Urinary bladder (tissue), 4 donors: Measurements from ENCODE around the gene POLE. TPM values are rescaled to one million over a fixed set of nuclear protein-coding genes. Genes with fewer than 3 reads are reported as not detected.

Experiments
- DNase-seq: peaks from one replicate; pipeline ENCODE4 v3.0.0-alpha.2; 2015; ENCODE audit errors: extremely low spot score
- H3K27ac ChIP-seq: one replicate; pipeline ENCODE4 v1.5.1; 2013; ENCODE audit warnings: low read depth, mild to moderate bottlenecking, moderate library complexity
- H3K36me3 ChIP-seq: one replicate; pipeline ENCODE4 v1.6.1; 2013; ENCODE audit warnings: mild to moderate bottlenecking, moderate library complexity; ENCODE audit not compliant: insufficient read depth
- H3K4me1 ChIP-seq: one replicate; pipeline ENCODE4 v1.6.1; 2013; ENCODE audit warnings: mild to moderate bottlenecking, moderate library complexity; ENCODE audit not compliant: insufficient read depth
- H3K4me3 ChIP-seq: one replicate; pipeline ENCODE4 v1.5.1; 2013; ENCODE audit warnings: low read depth, low read length
- WGBS: extraction: QIAGEN DNeasy Blood & Tissue Kit; methylation state at CpG from one replicate; pipeline ENCODE4 v1.1.7; 2013; 5-methylcytosine and 5-hydroxymethylcytosine counted together
- polyA plus RNA-seq: library from polyadenylated mRNA; stranded (reverse); fragments of 200-250 nt; gene quantifications from one replicate; pipeline ENCODE4 v1.2.3, GENCODE V29; 2013
- total RNA-seq: library from RNA; depleted of rRNA; stranded (reverse); fragments of >200 nt; gene quantifications from one replicate; pipeline ENCODE4 v1.2.3, GENCODE V29; 2014
- donor health status: healthy with polysubstance abuse.
- donor health status: healthy.

The POLE gene
- total and polyA plus RNA-seq, 2 donors = 17.9 to 49.7 TPM

- no peak for DNase-seq
- Histone ChIP-seq H3K4me3 (no peak overlapping the region), H3K4me1 (no peaks in the 10 kb centered on the region), H3K36me3 (no peaks in the 10 kb centered on the region), H3K27ac (no peak overlapping the region)
- 93% methylated on average over 14 of the region's 14 CpGs for WGBS
Observed at GRCh38 chr12:132675757-132676432, 11.2 kb downstream of the POLE start.

GRCh38 chr12:132674561-132674960 is 12.6 kb downstream of the POLE start:
- WGBS = 98% methylated on average over 5 of the region's 5 CpGs
- H3K4me1 ChIP-seq = no peaks in the 10 kb centered on the region
- no peak overlapping the region for H3K27ac ChIP-seq
- H3K4me3 ChIP-seq = no peak overlapping the region
- H3K36me3 ChIP-seq = no peaks in the 10 kb centered on the region
- DNase-seq = no peak

- WGBS = 94% methylated on average over 27 of the region's 27 CpGs
- no peaks in the 10 kb centered on the region for H3K4me1 ChIP-seq
- peaks cover 1% of the 10 kb centered on the region for H3K36me3 ChIP-seq
- no peak for DNase-seq
- no peak overlapping the region for H3K27ac ChIP-seq
- no peak overlapping the region for H3K4me3 ChIP-seq
Observed at GRCh38 chr12:132673288-132674179, 13.6 kb downstream of the POLE start.

GRCh38 chr12:132672678-132673077 is 14.5 kb downstream of the POLE start:
- Histone ChIP-seq H3K36me3 (peaks cover 4% of the 10 kb centered on the region), H3K4me3 (no peak overlapping the region), H3K4me1 (no peaks in the 10 kb centered on the region), H3K27ac (no peak overlapping the region)
- 91% methylated on average over 12 of the region's 12 CpGs for WGBS
- no peak for DNase-seq

- 88% methylated on average over 16 of the region's 16 CpGs for WGBS
- Histone ChIP-seq H3K4me3 (no peak overlapping the region), H3K4me1 (no peaks in the 10 kb centered on the region), H3K36me3 (peaks cover 6% of the 10 kb centered on the region), H3K27ac (no peak overlapping the region)
- DNase-seq = no peak
Observed at GRCh38 chr12:132672116-132672515, 15.0 kb downstream of the POLE start.

- Histone ChIP-seq H3K4me1 (no peaks in the 10 kb centered on the region), H3K27ac (no peak overlapping the region), H3K36me3 (peaks cover 6% of the 10 kb centered on the region), H3K4me3 (no peak overlapping the region)
- no peak for DNase-seq
- 92% methylated on average over 17 of the region's 17 CpGs for WGBS
Observed at GRCh38 chr12:132669166-132669879, 17.8 kb downstream of the POLE start.

- Histone ChIP-seq H3K4me3 (no peak overlapping the region), H3K27ac (no peak overlapping the region), H3K36me3 (peaks cover 6% of the 10 kb centered on the region), H3K4me1 (no peaks in the 10 kb centered on the region)
- no peak for DNase-seq
- 95% methylated on average over 30 of the region's 30 CpGs for WGBS
Observed at GRCh38 chr12:132668191-132669088, 18.7 kb downstream of the POLE start.

GRCh38 chr12:132665794-132666193 is 21.3 kb downstream of the POLE start:
- 92% methylated on average over 6 of the region's 6 CpGs for WGBS

GRCh38 chr12:132665149-132665491 is 22.0 kb downstream of the POLE start:
- Histone ChIP-seq H3K4me3 (no peak overlapping the region), H3K4me1 (no peaks in the 10 kb centered on the region), H3K36me3 (peaks cover 6% of the 10 kb centered on the region), H3K27ac (no peak overlapping the region)
- 97% methylated on average over 13 of the region's 13 CpGs for WGBS
- no peak for DNase-seq

More at GRCh38 chr12:132665794-132666193, 21.3 kb downstream of the POLE start:
- Histone ChIP-seq H3K36me3 (peaks cover 6% of the 10 kb centered on the region), H3K4me1 (no peaks in the 10 kb centered on the region), H3K4me3 (no peak overlapping the region), H3K27ac (no peak overlapping the region)
- no peak for DNase-seq

GRCh38 chr12:132664206-132665148 is 22.7 kb downstream of the POLE start:
- Histone ChIP-seq H3K36me3 (peaks cover 6% of the 10 kb centered on the region), H3K4me1 (no peaks in the 10 kb centered on the region), H3K27ac (no peak overlapping the region), H3K4me3 (no peak overlapping the region)
- WGBS = 93% methylated on average over 21 of the region's 21 CpGs
- no peak for DNase-seq

- Histone ChIP-seq H3K4me3 (no peak overlapping the region), H3K27ac (no peak overlapping the region), H3K4me1 (no peaks in the 10 kb centered on the region), H3K36me3 (peaks cover 3% of the 10 kb centered on the region)
- 90% methylated on average over 29 of the region's 29 CpGs for WGBS
- DNase-seq = no peak
Observed at GRCh38 chr12:132662901-132663755, 24.0 kb downstream of the POLE start.
